ENCODE measurements around the gene GSKIP.

GSKIP gene

DNA sequence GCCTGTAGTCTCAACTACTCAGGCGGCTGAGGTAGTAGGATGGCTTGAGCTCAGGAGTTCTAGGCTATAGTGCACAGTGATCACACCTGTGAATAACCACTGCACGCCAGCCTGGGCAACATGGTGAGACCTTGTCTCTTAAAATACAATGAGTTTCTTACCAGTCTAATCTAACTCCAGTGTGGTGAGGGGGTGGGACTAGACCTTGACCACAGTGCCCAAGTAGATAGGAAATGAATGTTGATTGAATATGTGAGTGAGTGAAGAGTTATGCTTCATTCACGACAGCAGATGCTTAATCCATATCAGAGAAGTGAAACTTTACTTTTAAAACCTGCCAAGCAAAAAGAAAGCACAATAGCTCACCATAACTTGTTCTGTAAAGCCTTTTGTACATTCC lies 17.4 kb downstream of the GSKIP start:
- DNase-seq (ENCODE audit: low spot score): no peak

GRCh38 chr14:96383445-96383844 lies 20.1 kb downstream of the GSKIP start:
- DNase-seq (ENCODE audit: low spot score): no peak

DNA sequence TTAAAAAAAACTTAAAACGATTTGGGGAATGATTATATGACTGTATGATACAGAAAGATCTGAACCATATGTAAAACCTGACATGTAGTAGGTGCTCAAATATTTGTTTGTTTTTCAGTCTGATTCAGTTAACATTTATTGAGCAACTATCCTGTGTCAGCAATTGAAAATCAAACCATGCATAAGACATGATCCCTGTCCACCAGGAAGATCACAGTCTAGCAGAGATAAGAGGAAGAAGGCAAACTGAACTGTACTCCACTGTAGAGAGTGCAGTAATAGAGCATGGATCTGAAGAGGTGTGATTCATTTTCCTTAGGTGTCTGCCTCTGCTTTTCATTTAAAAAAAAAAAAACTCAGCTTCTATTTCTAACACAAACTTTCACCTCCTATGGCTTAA lies 20.7 kb downstream of the GSKIP start:
- no peak for DNase-seq (ENCODE audit: low spot score)

GRCh38 chr14:96384740-96385139 lies 21.4 kb downstream of the GSKIP start:
- no peak for DNase-seq (ENCODE audit: low spot score)

DNA sequence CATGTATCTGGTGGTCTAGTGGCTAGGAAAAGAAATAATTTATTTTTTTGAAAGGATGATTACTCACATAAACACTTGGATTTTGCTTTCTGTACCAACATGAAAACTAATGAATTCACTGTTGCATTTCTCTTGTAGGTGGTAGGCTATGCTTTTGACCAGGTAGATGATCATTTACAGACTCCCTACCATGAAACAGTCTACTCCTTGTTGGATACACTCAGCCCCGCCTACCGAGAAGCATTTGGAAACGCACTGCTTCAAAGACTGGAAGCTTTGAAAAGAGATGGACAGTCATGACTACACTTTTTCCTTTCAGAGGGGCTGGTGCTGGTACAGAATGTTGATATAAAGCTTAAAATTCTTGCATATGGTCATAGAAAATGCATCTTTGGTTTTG lies 22.1 kb downstream of the GSKIP start:
- DNase-seq (ENCODE audit: low spot score): no peak

DNA sequence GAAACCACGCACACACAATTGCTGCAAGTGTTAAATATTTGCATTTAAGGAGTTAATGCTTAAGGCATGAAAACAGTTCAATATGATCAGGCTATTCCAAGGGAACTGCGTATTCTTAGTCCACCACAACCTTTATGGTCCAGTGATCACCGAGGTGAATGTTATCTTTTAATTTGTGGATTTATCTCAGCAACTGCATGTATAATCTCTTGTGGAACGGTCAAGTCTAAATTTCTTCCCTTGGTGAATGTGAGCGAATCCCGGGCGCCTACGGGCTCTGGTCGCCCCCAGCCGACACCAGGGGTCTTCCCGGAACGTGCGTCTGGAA lies 27.6 kb downstream of the GSKIP start:
- no peak for DNase-seq (ENCODE audit: low spot score)

- DNase-seq (ENCODE audit: low spot score): peak; percentile 99
Observed at GRCh38 chr14:96391293-96392118, 28.2 kb downstream of the GSKIP start.

DNA sequence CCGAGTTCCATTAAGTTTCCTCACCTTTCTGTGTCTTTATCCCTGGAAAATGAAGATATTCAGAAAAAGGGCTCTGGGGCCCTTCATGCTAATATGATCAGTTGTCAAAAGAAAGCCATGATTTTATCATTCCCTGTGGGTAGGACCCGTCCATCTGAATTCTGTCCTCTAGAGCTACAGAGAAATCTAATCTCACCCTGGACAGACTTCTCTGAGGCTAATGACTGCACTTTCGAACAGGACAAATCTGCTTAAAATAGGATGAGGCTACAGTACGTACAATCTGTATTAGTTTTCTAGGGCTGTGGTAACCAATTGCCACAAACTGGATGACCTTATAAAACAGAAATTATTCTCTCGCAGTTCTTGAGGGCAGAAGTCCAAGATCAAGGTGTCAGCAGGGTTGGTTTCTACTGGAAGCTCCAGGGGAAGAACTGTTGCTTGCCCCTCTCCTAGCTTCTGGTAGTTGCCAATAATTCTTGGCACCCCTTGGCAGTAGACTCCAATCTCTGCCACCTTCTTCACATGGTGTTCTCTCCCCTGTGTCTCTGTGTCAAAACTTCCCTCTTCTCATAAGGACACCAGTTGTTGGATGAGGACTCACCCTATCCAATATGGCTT lies 29.9 kb downstream of the GSKIP start:
- no peak for DNase-seq (ENCODE audit: low spot score)

DNA sequence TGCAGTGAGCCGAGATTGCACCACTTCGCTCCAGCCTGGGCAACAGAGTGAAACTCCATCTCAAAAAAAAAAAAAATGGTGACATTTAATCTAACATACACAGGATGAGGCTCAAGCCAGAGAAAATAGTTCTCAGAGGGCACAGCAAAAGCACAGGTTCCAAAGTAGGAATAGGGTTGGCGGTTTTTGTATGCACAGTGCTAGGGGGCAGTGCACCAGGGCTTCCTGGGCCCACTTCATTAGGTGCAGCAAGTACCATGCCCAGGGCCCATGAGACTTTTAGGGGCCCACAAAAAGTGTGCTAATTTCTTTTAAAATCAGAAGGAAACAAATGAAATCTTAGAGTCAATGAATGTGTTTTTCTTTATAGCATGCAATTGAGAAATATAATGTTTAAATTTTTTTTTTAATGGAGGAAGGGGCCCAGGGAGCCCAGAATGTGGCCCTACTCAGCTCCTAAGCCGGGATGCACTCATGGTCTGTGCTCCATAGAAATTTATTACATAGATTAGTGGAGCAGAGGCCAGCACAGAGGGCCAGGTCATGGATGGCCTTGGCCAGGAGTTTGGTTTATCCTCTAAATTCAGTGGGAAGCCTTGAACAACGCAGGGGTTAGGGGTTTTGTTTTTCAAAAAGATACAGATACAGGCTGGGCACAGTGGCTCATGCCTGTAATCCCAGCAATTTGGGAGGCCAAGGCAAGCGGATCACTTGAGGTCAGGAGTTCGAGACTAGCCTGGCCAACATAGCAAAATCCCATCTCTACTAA lies 30.9 kb downstream of the GSKIP start:
- no peak for DNase-seq (ENCODE audit: low spot score)

GRCh38 chr14:96398432-96398831 lies 35.1 kb downstream of the GSKIP start:
- DNase-seq (ENCODE audit: low spot score): no peak

- no peak for DNase-seq (ENCODE audit: low spot score)
Observed at GRCh38 chr14:96398921-96399320, 35.6 kb downstream of the GSKIP start.

DNA sequence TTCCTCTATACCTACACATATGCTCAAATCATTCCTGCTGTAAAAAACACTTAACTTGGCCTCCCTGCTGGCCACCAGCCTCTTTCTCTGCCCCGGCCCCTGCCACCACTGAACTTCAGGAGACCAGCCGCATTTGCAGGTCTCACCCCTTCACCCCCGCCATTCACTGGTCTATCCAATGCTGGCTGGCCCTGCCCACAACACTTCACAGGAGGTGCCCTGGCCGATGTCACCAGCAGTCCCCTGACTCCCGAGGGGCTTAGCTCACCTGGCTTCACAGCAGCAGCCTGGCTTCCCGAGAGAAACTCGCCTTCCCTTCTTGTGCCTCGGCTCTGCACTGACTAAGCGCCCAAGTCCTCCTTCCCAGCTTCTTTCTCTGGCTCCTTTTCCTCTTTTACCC lies 36.1 kb downstream of the GSKIP start:
- DNase-seq (ENCODE audit: low spot score): no peak

- DNase-seq (ENCODE audit: low spot score): no peak
Observed at GRCh38 chr14:96400495-96400894, 37.2 kb downstream of the GSKIP start.

DNA sequence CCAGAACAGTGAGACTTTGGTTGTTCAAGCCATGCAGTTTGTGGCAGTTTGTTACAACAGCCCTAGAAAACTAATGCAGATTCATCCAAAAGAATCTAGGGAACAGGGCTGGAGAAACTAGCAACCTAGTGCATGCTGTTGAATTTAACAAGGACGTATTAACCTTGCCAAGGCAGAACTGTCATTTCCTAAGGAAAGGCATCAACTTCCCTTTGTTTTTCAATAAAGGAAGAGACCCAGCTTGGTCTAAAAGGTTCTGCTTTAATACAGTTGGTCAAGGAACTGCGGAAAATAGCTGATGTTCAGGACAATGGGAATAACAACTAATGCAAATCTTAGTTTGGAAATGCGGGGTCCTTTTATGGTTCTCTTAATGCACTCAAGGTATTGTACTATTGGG lies 40.1 kb downstream of the GSKIP start:
- DNase-seq (ENCODE audit: low spot score): no peak

- no peak for DNase-seq (ENCODE audit: low spot score)
Observed at GRCh38 chr14:96405677-96406076, 42.4 kb downstream of the GSKIP start.

GRCh38 chr14:96407935-96408570 lies 44.7 kb downstream of the GSKIP start:
- no peak for DNase-seq (ENCODE audit: low spot score)

DNA sequence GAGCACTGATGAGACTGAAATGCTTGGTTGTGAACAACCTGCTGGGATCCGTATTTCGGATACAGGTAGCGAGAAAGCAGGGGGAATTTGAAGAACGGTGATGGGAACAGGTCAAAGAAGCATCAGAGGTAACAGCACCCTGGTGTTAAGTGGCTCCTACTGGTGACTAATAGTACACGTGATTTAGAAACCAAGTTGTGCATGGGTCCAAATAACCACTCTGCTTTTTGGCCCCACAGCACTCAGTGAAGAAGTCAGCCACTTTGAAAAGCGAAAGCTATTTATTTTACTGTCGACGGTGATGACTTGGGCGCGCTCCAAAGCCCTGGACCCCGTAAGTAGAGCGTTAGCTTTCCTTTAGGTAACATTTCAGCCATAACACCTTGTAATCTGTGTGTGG lies 45.3 kb downstream of the GSKIP start:
- no peak for DNase-seq (ENCODE audit: low spot score)

- no peak for DNase-seq (ENCODE audit: low spot score)
Observed at GRCh38 chr14:96409701-96410100, 46.4 kb downstream of the GSKIP start.

DNA sequence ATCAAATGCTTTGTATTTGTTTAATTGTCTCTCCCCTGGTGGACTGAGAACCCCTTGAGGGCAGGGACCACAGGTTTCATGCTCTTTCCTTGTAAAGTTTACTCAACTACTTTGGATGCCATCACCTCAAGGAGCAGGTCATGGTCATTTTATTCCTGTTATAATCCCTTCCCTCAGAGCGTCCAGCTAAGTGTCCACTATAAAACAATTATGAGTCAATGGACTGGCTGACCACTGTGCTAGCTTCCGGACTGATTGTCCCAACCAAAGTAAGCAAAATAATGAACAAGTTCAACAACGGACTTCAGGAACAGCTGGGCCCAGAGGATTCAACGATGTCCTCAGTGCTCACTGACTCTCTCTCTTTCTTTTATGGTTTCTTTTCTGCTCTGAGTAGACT lies 46.8 kb downstream of the GSKIP start:
- DNase-seq (ENCODE audit: low spot score): no peak

DNA sequence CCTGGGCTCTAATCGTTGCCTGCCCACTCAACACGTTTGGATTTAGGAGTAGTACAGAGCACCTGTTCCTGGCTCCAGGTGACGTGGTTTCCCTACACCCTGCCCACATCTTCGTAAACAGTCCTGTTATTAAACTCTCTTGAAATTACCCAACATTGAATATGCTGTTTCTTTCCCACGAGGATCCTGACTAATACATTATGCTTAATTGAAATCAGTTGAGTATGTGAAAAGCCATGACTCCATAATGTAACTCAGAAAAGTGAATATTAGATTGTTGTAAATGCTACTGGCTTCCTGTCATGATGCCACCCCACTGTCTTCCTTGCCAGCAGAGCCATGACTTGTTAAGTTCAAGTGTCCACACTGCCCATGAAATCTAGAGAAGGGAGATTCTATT lies 50.2 kb downstream of the GSKIP start:
- no peak for DNase-seq (ENCODE audit: low spot score)

- DNase-seq (ENCODE audit: low spot score): no peak
Observed at GRCh38 chr14:96415559-96415958, 52.2 kb downstream of the GSKIP start.

GRCh38 chr14:96416292-96416691 lies 53.0 kb downstream of the GSKIP start:
- DNase-seq (ENCODE audit: low spot score): no peak

DNA sequence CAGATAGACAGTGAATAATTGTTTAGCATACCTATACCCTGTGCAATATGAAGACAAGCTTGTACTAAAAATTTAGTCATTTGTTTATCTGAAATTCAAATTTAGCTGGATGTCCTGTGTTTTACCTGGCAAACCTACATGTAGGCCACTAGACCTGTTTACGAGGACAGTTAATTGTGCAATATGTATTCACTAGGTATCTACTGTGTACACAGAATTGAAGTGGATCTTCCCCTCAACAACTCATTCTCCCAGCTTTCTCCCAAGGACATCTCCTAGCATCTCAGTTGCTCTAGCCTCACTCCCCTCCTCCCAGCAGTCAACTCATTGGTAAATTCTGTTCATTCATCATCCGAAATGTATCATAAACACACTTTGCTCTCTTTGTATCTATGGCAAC lies 53.9 kb downstream of the GSKIP start:
- no peak for DNase-seq (ENCODE audit: low spot score)

Measured in CD4-positive, alpha-beta T cell treated with Interleukin-15 for 4 hours (primary cell).